ENCODE results near the gene NSUN5. TPM values are rescaled to one million over a fixed set of nuclear protein-coding genes. Genes with fewer than 3 reads are reported as not detected.

NSUN5 gene
- polyA plus RNA-seq, 1 experiment = 13.6 TPM

- Histone ChIP-seq H3K4me3 (ENCODE audit: low read depth, low read length) (no peak overlapping the region), H3K27me3 (ENCODE audit: control insufficient read depth, insufficient read depth, low read length) (peaks cover 7% of the 10 kb centered on the region), H3K27ac (ENCODE audit: low read depth, low read length) (no peak overlapping the region), H3K9me3 (ENCODE audit: control insufficient read depth, insufficient read depth, low read length) (peaks cover 8% of the 10 kb centered on the region)
- TF ChIP-seq CTCF (IDR thresholded peaks at IDR 0.05; ENCODE audit: low read depth, low read length) = no peak
- DNase-seq (ENCODE audit: low read depth, low spot score) = no peak
- ChIA-PET CTCF (interaction anchor here (0.9 kb wide), 1 partner anchor 11 kb away, joined by 5 read pairs; no protein-coding TSS in a partner anchor), POLR2A (no interaction called here)
Measured at GRCh38 chr7:73353243-73353642, 44.6 kb upstream of the NSUN5 start.

GRCh38 chr7:73352784-73353183 lies 44.2 kb upstream of the NSUN5 start:
- Histone ChIP-seq H3K27ac (ENCODE audit: low read depth, low read length) (no peak overlapping the region), H3K4me3 (ENCODE audit: low read depth, low read length) (no peak overlapping the region), H3K9me3 (ENCODE audit: control insufficient read depth, insufficient read depth, low read length) (peaks cover 8% of the 10 kb centered on the region), H3K27me3 (ENCODE audit: control insufficient read depth, insufficient read depth, low read length) (peaks cover 9% of the 10 kb centered on the region)
- TF ChIP-seq CTCF (IDR thresholded peaks at IDR 0.05; ENCODE audit: low read depth, low read length) = no peak
- POLR2A ChIA-PET = no interaction called here
- CTCF ChIA-PET = interaction anchor here (0.9 kb wide), 1 partner anchor 10 kb away, joined by 5 read pairs; no protein-coding TSS in a partner anchor
- no peak for DNase-seq (ENCODE audit: low read depth, low spot score)

- no peak overlapping the region for H3K4me3 ChIP-seq (ENCODE audit: low read depth, low read length)
- no peak overlapping the region for H3K27ac ChIP-seq (ENCODE audit: low read depth, low read length)
- peaks cover 17% of the 10 kb centered on the region for H3K27me3 ChIP-seq (ENCODE audit: control insufficient read depth, insufficient read depth, low read length)
- no peak for TF ChIP-seq CTCF (IDR thresholded peaks at IDR 0.05; ENCODE audit: low read depth, low read length)
- ChIA-PET POLR2A (no interaction called here), CTCF (no interaction called here)
- no peak for DNase-seq (ENCODE audit: low read depth, low spot score)
- H3K9me3 ChIP-seq (ENCODE audit: control insufficient read depth, insufficient read depth, low read length) = peaks cover 8% of the 10 kb centered on the region
Measured at GRCh38 chr7:73351447-73352167, 43.0 kb upstream of the NSUN5 start.

GRCh38 chr7:73350306-73351068 lies 41.9 kb upstream of the NSUN5 start:
- ChIA-PET POLR2A (interaction anchor here (0.6 kb wide), 1 partner anchor 57 kb away, joined by 3 read pairs; no protein-coding TSS in a partner anchor), CTCF (no interaction called here)
- no peak for DNase-seq (ENCODE audit: low read depth, low spot score)
- H3K4me3 ChIP-seq (ENCODE audit: low read depth, low read length) = no peak overlapping the region
- H3K27me3 ChIP-seq (ENCODE audit: control insufficient read depth, insufficient read depth, low read length) = peaks cover 17% of the 10 kb centered on the region
- no peak overlapping the region for H3K27ac ChIP-seq (ENCODE audit: low read depth, low read length)
- H3K9me3 ChIP-seq (ENCODE audit: control insufficient read depth, insufficient read depth, low read length) = peaks cover 8% of the 10 kb centered on the region
- TF ChIP-seq CTCF (IDR thresholded peaks at IDR 0.05; ENCODE audit: low read depth, low read length) = no peak

GRCh38 chr7:73349763-73350162 lies 41.1 kb upstream of the NSUN5 start:
- no peak for TF ChIP-seq CTCF (IDR thresholded peaks at IDR 0.05; ENCODE audit: low read depth, low read length)
- ChIA-PET POLR2A (no interaction called here), CTCF (no interaction called here)
- DNase-seq (ENCODE audit: low read depth, low spot score) = no peak
- Histone ChIP-seq H3K4me3 (ENCODE audit: low read depth, low read length) (no peak overlapping the region), H3K9me3 (ENCODE audit: control insufficient read depth, insufficient read depth, low read length) (peaks cover 8% of the 10 kb centered on the region), H3K27ac (ENCODE audit: low read depth, low read length) (no peak overlapping the region), H3K27me3 (ENCODE audit: control insufficient read depth, insufficient read depth, low read length) (peaks cover 17% of the 10 kb centered on the region)

Measured in AG04450 (cell line).